Psoas muscle (tissue), 8 donors: ENCODE results near the gene ACACA. TPM values are rescaled to one million over a fixed set of nuclear protein-coding genes. Genes with fewer than 3 reads are reported as not detected.

ENCODE experiments used
- ATAC-seq, 4 donors: fragments of 200-7000 bp; cut with Tn5 transposase; one replicate each; pipeline ENCODE4 v1.9.1; 2020; ENCODE audit warnings: moderate library complexity in 3 of 4, mild to moderate bottlenecking in 2 of 4
- DNase-seq, 2 donors: peaks; one replicate each; pipeline ENCODE4 v3.0.0-alpha.2; 2020
- H3K27ac ChIP-seq: fragments of 200-600 bp; one replicate; pipeline ENCODE4 v1.8.0; 2022
- H3K27me3 ChIP-seq, 3 donors: fragments of 200-600 bp in 1 of 3; one replicate each; pipeline versions ENCODE4 v1.6.1 to v1.8.0; 2013 to 2022; ENCODE audit warnings: low read length in 2 of 3, mild to moderate bottlenecking in 2 of 3, moderate library complexity in 1 of 3; ENCODE audit not compliant: insufficient read depth in 3 of 3
- H3K36me3 ChIP-seq, 2 donors: fragments of 200-600 bp in 1 of 2; one replicate each; pipeline versions ENCODE4 v1.6.1 to v1.8.0; 2013 to 2022; ENCODE audit warnings: low read depth in 1 of 2, mild to moderate bottlenecking in 1 of 2, moderate library complexity in 1 of 2; ENCODE audit not compliant: insufficient read depth in 1 of 2
- H3K4me1 ChIP-seq: fragments of 200-600 bp; one replicate; pipeline ENCODE4 v1.8.0; 2022
- H3K4me3 ChIP-seq: fragments of 200-600 bp; one replicate; pipeline ENCODE4 v1.8.0; 2022; ENCODE audit warnings: mild to moderate bottlenecking
- H3K9me3 ChIP-seq: fragments of 200-600 bp; one replicate; pipeline ENCODE4 v1.8.0; 2022
- WGBS, 3 donors: extraction: QIAGEN DNeasy Blood & Tissue Kit; methylation state at CpG; one replicate each; pipeline versions ENCODE4 v1.1.6 to v1.1.7; 2013; 5-methylcytosine and 5-hydroxymethylcytosine counted together
- intact Hi-C, 2 donors: fragments of 100-400 bp; cut with DNase I; formaldehyde crosslinking; loops; one replicate each; pipeline versions ENCODE4 v1.11.0 to v1.14.2; 2022
- polyA plus RNA-seq, 3 donors: library from polyadenylated mRNA; stranded (reverse); fragments of 200-250 nt; gene quantifications; one replicate each; pipeline ENCODE4 v1.2.3, GENCODE V29; 2013
- total RNA-seq, 4 donors: library from RNA; stranded (reverse); fragmentation: NEBNext Ultra II Directional in 2 of 4; extraction: Animal tissue kit (Norgen Biotek cat#: 25700) in 2 of 4; gene quantifications; one replicate each; pipeline versions ENCODE4 v1.2.1 to v1.2.4, GENCODE V29; 2021 to 2023
- TF ChIP-seq, protein P1 (sequence below): fragments of 200-600 bp; IDR thresholded peaks from one replicate; pipeline ENCODE4 v1.8.0; 2022; ENCODE audit warnings: antibody characterized with exemption
- donor health status: healthy with polysubstance abuse.
- donor health status: DM: no; HTN: no; CAD: no; lungs with moderate emphysema.
- donor health status: Bipolar disorder and iron deficiency.
- donor health status: healthy.
- donor health status: DM: yes; HTN: yes; CAD: no.
- donor health status: DM: no; HTN: no; CAD: no.
- donor health status: DM: no; HTN: no; CAD: no.
- donor health status: DM: yes; HTN: yes; CAD: no.

The ACACA gene
- total and polyA plus RNA-seq, 7 donors, result 7.2 to 42.6 (median 21.5) TPM

DNA sequence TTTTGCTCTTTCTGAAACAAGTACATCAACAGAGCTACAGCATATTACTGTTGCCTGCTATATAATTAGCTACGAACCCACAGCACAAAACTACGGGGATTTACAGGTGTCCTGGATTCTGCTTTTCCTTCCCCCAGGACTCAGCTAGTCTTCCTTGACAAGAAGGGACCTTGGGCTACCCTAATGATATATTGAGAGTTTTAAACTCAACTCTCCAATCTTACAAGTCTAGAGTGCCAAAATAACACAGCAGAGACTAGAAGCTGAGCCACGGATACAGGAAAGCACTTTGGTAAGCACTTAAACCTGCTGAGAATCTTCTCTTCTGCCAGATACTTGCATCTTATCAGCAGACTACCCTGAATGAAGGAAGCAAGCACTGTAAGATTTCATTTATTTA, 192.2 kb downstream of the ACACA start:
- no peaks in the 10 kb centered on the region for H3K27me3 ChIP-seq
- H3K27ac ChIP-seq, result no peak overlapping the region
- DNase-seq, result no peak
- H3K9me3 ChIP-seq, result no peaks in the 10 kb centered on the region
- H3K4me3 ChIP-seq, result no peak overlapping the region
- no peak for ATAC-seq
- TF ChIP-seq, protein P1, sequence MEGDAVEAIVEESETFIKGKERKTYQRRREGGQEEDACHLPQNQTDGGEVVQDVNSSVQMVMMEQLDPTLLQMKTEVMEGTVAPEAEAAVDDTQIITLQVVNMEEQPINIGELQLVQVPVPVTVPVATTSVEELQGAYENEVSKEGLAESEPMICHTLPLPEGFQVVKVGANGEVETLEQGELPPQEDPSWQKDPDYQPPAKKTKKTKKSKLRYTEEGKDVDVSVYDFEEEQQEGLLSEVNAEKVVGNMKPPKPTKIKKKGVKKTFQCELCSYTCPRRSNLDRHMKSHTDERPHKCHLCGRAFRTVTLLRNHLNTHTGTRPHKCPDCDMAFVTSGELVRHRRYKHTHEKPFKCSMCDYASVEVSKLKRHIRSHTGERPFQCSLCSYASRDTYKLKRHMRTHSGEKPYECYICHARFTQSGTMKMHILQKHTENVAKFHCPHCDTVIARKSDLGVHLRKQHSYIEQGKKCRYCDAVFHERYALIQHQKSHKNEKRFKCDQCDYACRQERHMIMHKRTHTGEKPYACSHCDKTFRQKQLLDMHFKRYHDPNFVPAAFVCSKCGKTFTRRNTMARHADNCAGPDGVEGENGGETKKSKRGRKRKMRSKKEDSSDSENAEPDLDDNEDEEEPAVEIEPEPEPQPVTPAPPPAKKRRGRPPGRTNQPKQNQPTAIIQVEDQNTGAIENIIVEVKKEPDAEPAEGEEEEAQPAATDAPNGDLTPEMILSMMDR, result no peak
- 87 to 97% (median 88%) methylated on average over 3 of the region's 3 CpGs for WGBS, 3 donors
- peaks cover 0 to 63% of the 10 kb centered on the region in 2 donors for H3K36me3 ChIP-seq
- intact Hi-C loops, result no loop called here
- H3K4me1 ChIP-seq, result no peaks in the 10 kb centered on the region

DNA sequence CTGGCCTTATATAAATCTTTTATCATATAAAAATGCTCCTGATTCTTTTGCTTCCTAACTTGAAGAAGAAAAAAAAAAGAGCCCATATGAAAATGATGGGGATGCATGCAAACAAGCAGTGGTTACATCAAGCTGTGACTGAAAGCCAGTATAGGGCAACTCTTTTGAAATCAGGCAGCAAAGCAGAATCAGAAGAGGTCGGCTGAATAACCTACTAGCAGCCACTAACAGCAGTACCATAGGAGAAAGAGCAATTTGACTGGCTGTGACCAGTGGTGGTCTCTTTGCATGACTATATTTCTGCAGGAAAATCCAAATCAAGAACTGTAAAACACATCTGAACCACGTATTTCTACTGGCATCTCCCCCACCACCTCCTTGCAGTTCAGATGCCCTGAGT, 192.7 kb downstream of the ACACA start:
- Histone ChIP-seq H3K27ac (no peak overlapping the region), H3K9me3 (no peaks in the 10 kb centered on the region), H3K27me3 (no peaks in the 10 kb centered on the region), H3K36me3 (peaks cover 0 to 68% of the 10 kb centered on the region in 2 donors), H3K4me1 (no peaks in the 10 kb centered on the region), H3K4me3 (no peak overlapping the region)
- TF ChIP-seq, protein P1, result no peak
- ATAC-seq, result no peak
- WGBS, 3 donors, result 78 to 92% (median 91%) methylated on average over 2 of the region's 2 CpGs
- intact Hi-C loops, result no loop called here
- no peak for DNase-seq

DNA sequence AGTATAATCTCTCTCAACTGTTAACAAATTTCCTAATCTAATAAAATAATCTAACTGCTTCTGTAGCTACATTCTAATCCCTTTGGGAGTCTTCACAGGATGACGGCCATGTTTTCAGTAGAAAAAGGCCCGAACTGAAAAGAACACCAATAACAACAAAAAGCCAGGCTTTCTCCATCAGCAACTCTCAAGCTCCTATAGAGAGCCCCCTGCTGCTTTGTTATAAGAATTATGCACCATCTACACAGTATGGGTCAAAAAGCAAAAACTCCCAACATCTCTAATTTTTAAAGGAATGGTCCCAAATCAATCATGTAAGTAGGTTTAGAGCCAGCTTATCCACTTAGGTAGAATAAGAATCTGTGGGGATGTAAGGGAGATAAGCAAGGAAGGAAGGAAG, 194.5 kb downstream of the ACACA start:
- Histone ChIP-seq H3K9me3 (no peaks in the 10 kb centered on the region), H3K4me3 (no peak overlapping the region), H3K36me3 (peaks cover 5 to 73% of the 10 kb centered on the region in 2 donors), H3K27me3 (no peaks in the 10 kb centered on the region), H3K27ac (no peak overlapping the region), H3K4me1 (no peaks in the 10 kb centered on the region)
- 68 to 77% (median 74%) methylated on average over 2 of the region's 2 CpGs for WGBS, 3 donors
- intact Hi-C loops, result no loop called here
- ATAC-seq, result no peak
- TF ChIP-seq, protein P1, result no peak
- DNase-seq, result no peak

DNA sequence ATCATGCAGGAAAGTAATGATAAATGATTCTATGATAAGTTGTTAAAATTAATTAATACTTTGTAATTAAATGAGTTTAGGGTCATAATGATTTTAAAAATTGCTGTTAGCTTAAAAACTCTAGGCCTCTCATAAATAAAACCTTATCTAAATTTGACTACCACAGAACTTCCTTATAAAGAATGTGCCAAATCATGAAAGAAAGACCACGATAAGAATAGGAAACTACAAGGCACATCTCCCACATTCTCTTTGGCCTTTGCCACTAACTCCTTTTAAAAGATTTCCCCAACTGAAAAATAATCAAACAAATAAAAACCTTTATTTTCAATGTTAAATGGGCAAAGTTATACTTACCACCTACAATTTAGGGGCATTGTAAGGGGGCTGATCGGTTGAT, 195.5 kb downstream of the ACACA start:
- H3K9me3 ChIP-seq, result no peaks in the 10 kb centered on the region
- WGBS, 3 donors, result 86 to 90% (median 87%) methylated on average over 2 of the region's 2 CpGs
- peaks cover 6 to 75% of the 10 kb centered on the region in 2 donors for H3K36me3 ChIP-seq
- no peaks in the 10 kb centered on the region for H3K27me3 ChIP-seq
- no peaks in the 10 kb centered on the region for H3K4me1 ChIP-seq
- no peak overlapping the region for H3K27ac ChIP-seq
- TF ChIP-seq, protein P1, result no peak
- H3K4me3 ChIP-seq, result no peak overlapping the region
- no peak for ATAC-seq
- intact Hi-C loops, result no loop called here
- no peak for DNase-seq

DNA sequence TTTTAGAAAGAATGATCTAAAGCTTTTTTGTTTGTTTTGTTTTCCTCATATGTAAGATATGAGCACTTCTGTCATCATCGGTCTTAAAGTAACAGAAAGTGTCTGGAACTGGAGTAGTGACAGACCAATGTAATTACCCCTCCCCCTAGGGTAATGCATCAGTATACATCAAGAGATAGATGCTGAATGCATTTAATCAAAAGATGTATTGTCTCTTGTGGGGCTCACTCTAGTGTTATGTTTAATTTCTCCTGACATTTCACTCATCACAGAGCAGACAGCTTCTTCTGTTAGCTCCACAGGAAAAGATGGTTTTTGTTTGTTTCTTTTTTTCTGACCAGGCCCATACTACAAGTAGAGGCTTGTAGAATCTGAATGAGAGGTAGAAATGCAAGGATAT, 199.5 kb downstream of the ACACA start:
- WGBS, 3 donors, result 94 to 99% (median 97%) methylated on average over 1 of the region's 1 CpG
- Histone ChIP-seq H3K4me1 (no peaks in the 10 kb centered on the region), H3K27ac (no peak overlapping the region), H3K36me3 (peaks cover 10 to 84% of the 10 kb centered on the region in 2 donors), H3K27me3 (no peaks in the 10 kb centered on the region), H3K4me3 (no peak overlapping the region), H3K9me3 (no peaks in the 10 kb centered on the region)
- TF ChIP-seq, protein P1, result no peak
- DNase-seq (no peak), ATAC-seq (no peak)
- intact Hi-C loops, result no loop called here
